DND-41 (cell line): Measurements from ENCODE around the gene HLA-DMB.

Experiments used
- ATAC-seq: fragments of 200-7000 bp; cut with Tn5 transposase; 3 replicates; pipeline ENCODE4 v1.9.1; 2021; ENCODE audit warnings: low read depth; ENCODE audit not compliant: insufficient read depth
- DNase-seq: peaks from one replicate; pipeline ENCODE4 v3.0.0-alpha.2; 2020
- H2AFZ ChIP-seq: 2 replicates; pipeline ENCODE4 v1.6.0; 2012; ENCODE audit warnings: low read depth, low read length
- H3K27ac ChIP-seq: 2 replicates; pipeline ENCODE4 v1.5.1; 2012; ENCODE audit warnings: low read length, inconsistent platforms
- H3K27me3 ChIP-seq: fragments of 200-600 bp; sonication (generic); 2 replicates; pipeline ENCODE4 v1.6.0; 2012; ENCODE audit warnings: low read length, mild to moderate bottlenecking, inconsistent platforms; ENCODE audit not compliant: insufficient read depth, poor library complexity
- H3K36me3 ChIP-seq: 2 replicates; pipeline ENCODE4 v1.5.1; 2012; ENCODE audit warnings: low read length, inconsistent platforms; ENCODE audit not compliant: insufficient read depth
- H3K4me1 ChIP-seq: 2 replicates; pipeline ENCODE4 v1.5.1; 2012; ENCODE audit warnings: mild to moderate bottlenecking, low read length; ENCODE audit not compliant: insufficient read depth
- H3K4me2 ChIP-seq: 2 replicates; pipeline ENCODE4 v1.6.0; 2012; ENCODE audit warnings: mild to moderate bottlenecking, moderate library complexity, low read length, inconsistent platforms; ENCODE audit not compliant: insufficient read depth
- H3K4me3 ChIP-seq, 2 experiments: fragments of 200-600 bp in 1 of 2; shearing (Covaris generic) in 1 of 2; 2 replicates each; pipeline ENCODE4 v1.5.1; 2012 to 2016; ENCODE audit warnings: inconsistent platforms in 2 of 2, low read length in 2 of 2, mild to moderate bottlenecking in 2 of 2, low read depth in 1 of 2, moderate library complexity in 1 of 2
- H3K79me2 ChIP-seq: 2 replicates; pipeline ENCODE4 v1.6.0; 2012; ENCODE audit warnings: low read length, inconsistent platforms; ENCODE audit not compliant: insufficient read depth
- H3K9ac ChIP-seq: 2 replicates; pipeline ENCODE4 v1.6.0; 2012; ENCODE audit warnings: low read depth, mild to moderate bottlenecking, inconsistent platforms, low read length, moderate library complexity
- H3K9me3 ChIP-seq: 2 replicates; pipeline ENCODE4 v1.5.1; 2012; ENCODE audit warnings: low read length, moderate library complexity, mild to moderate bottlenecking, inconsistent platforms; ENCODE audit not compliant: insufficient read depth, severe bottlenecking
- H4K20me1 ChIP-seq: 2 replicates; pipeline ENCODE4 v1.6.0; 2012; ENCODE audit warnings: low read length; ENCODE audit not compliant: insufficient read depth
- EZH2 ChIP-seq: IDR thresholded peaks from 3 replicates; pipeline ENCODE4 v1.6.1; 2012; ENCODE audit warnings: borderline replicate concordance, low read depth, mild to moderate bottlenecking, moderate library complexity, low read length, inconsistent platforms; ENCODE audit not compliant: severe bottlenecking
- TF ChIP-seq, protein P1 (sequence below): IDR thresholded peaks from 2 replicates; pipeline ENCODE4 v1.5.1; 2012; ENCODE audit warnings: borderline replicate concordance, low read length, moderate library complexity, mild to moderate bottlenecking; ENCODE audit not compliant: poor library complexity, severe bottlenecking; ENCODE audit errors: extremely low read depth

Gene HLA-DMB

DNA sequence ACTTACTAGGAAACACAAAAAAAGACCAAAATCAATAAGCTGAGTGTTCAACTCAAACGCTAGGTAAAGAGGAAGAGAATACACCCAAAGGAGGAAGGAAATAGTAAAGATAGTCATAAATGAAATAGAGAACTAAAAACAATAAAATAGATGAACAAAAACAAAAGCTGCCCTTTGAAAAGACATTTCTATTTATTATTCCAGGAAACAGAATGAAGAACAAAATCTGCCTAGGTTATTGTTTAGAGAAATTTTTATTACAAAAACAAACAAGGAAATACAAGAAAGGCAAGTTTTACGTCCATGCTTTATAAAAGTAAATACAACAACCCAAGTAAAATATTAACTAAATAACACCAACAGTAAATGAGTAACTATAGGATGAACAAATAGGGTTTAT lies 20.1 kb downstream of the HLA-DMB start:
- no peak overlapping the region for H3K4me3 ChIP-seq
- H3K79me2 ChIP-seq = no peaks in the 10 kb centered on the region
- no peaks in the 10 kb centered on the region for H3K9me3 ChIP-seq
- ATAC-seq (no peak), DNase-seq (no peak)
- no peaks in the 10 kb centered on the region for H3K4me1 ChIP-seq
- peaks cover 16% of the 10 kb centered on the region for H3K27me3 ChIP-seq
- H3K4me2 ChIP-seq = no peak overlapping the region
- H3K36me3 ChIP-seq = no peaks in the 10 kb centered on the region
- no peak overlapping the region for H2AFZ ChIP-seq
- no peak overlapping the region for H3K9ac ChIP-seq
- H3K27ac ChIP-seq = no peak overlapping the region
- TF ChIP-seq EZH2 = no peak
- TF ChIP-seq, protein P1, sequence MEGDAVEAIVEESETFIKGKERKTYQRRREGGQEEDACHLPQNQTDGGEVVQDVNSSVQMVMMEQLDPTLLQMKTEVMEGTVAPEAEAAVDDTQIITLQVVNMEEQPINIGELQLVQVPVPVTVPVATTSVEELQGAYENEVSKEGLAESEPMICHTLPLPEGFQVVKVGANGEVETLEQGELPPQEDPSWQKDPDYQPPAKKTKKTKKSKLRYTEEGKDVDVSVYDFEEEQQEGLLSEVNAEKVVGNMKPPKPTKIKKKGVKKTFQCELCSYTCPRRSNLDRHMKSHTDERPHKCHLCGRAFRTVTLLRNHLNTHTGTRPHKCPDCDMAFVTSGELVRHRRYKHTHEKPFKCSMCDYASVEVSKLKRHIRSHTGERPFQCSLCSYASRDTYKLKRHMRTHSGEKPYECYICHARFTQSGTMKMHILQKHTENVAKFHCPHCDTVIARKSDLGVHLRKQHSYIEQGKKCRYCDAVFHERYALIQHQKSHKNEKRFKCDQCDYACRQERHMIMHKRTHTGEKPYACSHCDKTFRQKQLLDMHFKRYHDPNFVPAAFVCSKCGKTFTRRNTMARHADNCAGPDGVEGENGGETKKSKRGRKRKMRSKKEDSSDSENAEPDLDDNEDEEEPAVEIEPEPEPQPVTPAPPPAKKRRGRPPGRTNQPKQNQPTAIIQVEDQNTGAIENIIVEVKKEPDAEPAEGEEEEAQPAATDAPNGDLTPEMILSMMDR = no peak
- H4K20me1 ChIP-seq = no peaks in the 10 kb centered on the region

DNA sequence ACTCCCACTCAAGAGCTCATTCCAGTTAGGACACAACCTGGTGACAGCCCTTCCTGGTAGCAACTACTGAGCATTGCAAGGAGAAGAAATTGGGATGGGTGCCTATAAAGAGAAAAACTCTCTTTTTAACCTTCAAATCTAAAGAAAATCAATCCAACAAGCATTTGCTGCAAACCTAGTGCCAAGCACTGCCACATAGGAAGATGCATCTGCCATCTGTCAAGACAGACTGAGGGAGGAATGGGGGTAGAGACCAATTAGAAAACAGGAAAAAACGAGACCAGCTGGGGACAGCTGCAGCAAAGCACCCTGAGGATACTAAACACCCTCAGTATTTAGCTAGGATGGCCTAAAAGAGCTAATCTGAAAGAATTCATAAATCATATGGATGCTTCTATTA lies 27.9 kb downstream of the HLA-DMB start:
- no peak overlapping the region for H3K9ac ChIP-seq
- no peaks in the 10 kb centered on the region for H3K79me2 ChIP-seq
- H3K27ac ChIP-seq = no peak overlapping the region
- no peaks in the 10 kb centered on the region for H3K36me3 ChIP-seq
- TF ChIP-seq, protein P1 = no peak
- TF ChIP-seq EZH2 = no peak
- no peak overlapping the region for H2AFZ ChIP-seq
- peaks cover 16% of the 10 kb centered on the region for H3K27me3 ChIP-seq
- H4K20me1 ChIP-seq = no peaks in the 10 kb centered on the region
- H3K9me3 ChIP-seq = no peaks in the 10 kb centered on the region
- ATAC-seq (no peak), DNase-seq (no peak)
- H3K4me3 ChIP-seq = no peak overlapping the region
- H3K4me1 ChIP-seq = no peaks in the 10 kb centered on the region
- H3K4me2 ChIP-seq = no peak overlapping the region

DNA sequence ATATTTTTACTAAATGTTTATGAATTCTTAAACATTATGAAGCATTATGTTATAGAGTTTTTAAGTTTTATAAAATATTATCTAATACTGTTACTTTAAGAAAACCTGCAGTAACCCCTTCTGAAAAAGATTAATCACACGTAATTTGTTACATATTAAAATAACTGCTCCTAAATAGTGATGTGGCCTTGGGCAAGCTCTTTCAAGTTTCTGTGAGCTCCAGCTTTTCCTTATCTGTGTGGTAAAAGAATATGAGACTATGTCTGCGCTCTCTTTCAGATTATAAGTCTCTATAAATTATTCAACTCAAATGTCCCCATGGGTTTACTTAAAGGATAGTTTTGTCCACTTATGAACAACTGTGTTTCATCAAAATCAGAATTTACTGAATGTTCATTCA lies 31.9 kb downstream of the HLA-DMB start:
- H3K4me2 ChIP-seq = no peak overlapping the region
- no peak for ATAC-seq
- no peaks in the 10 kb centered on the region for H3K4me1 ChIP-seq
- H2AFZ ChIP-seq = no peak overlapping the region
- no peak overlapping the region for H3K9ac ChIP-seq
- H3K9me3 ChIP-seq = no peaks in the 10 kb centered on the region
- TF ChIP-seq EZH2 = no peak
- TF ChIP-seq, protein P1 = no peak
- no peak for DNase-seq
- no peaks in the 10 kb centered on the region for H4K20me1 ChIP-seq
- H3K79me2 ChIP-seq = no peaks in the 10 kb centered on the region
- H3K27me3 ChIP-seq = peaks cover 5% of the 10 kb centered on the region
- no peaks in the 10 kb centered on the region for H3K36me3 ChIP-seq
- no peak overlapping the region for H3K4me3 ChIP-seq
- H3K27ac ChIP-seq = no peak overlapping the region

DNA sequence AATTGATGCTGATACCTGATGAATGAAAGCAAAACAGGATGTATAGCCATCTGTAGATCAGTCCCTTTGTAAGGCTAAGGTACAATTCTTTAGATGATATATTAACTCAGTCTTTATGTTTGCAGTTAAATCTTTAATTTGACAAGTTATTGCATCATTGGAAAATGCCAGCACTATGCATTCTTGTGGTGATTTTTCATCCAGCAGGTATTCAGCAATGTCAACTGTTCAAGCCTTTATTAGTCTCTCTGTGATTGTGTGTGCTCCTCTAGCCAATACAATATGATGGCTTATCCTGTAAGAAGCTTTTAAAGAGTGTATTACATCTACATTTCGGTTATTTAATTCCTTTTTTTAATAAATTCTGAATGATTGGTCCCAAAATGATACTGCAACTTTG lies 34.3 kb downstream of the HLA-DMB start:
- Histone ChIP-seq H4K20me1 (no peaks in the 10 kb centered on the region), H3K4me1 (no peaks in the 10 kb centered on the region), H3K9ac (no peak overlapping the region), H3K79me2 (no peaks in the 10 kb centered on the region), H3K4me3 (no peak overlapping the region), H3K4me2 (no peak overlapping the region), H3K27ac (no peak overlapping the region), H3K36me3 (peaks cover 2% of the 10 kb centered on the region; the same call in 1 of the 2 replicates), H2AFZ (no peak overlapping the region), H3K27me3 (no peaks in the 10 kb centered on the region), H3K9me3 (no peaks in the 10 kb centered on the region)
- DNase-seq (no peak), ATAC-seq (no peak)
- TF ChIP-seq, protein P1 = no peak
- no peak for TF ChIP-seq EZH2
